Activated naive CD8-positive, alpha-beta T cell treated with anti-CD3 and anti-CD28 coated beads for 36 hours (primary cell): ENCODE results near the gene THOP1. TPM values are rescaled to one million over a fixed set of nuclear protein-coding genes. Genes with fewer than 3 reads are reported as not detected.

Experiments used
- DNase-seq: peaks from one replicate; pipeline ENCODE4 v3.0.0; 2021
- H3K27ac Mint-ChIP-seq: one replicate; pipeline ENCODE4 v1.8.0; 2022; ENCODE audit warnings: mild to moderate bottlenecking, moderate library complexity, mixed read lengths
- H3K27me3 Mint-ChIP-seq: one replicate; pipeline ENCODE4 v1.8.0; 2022; ENCODE audit warnings: mild to moderate bottlenecking, mixed read lengths
- H3K36me3 Mint-ChIP-seq: one replicate; pipeline ENCODE4 v1.8.0; 2021; ENCODE audit warnings: mild to moderate bottlenecking, mixed read lengths
- H3K4me1 Mint-ChIP-seq: one replicate; pipeline ENCODE4 v1.8.0; 2021; ENCODE audit warnings: mixed read lengths
- H3K4me3 Mint-ChIP-seq: one replicate; pipeline ENCODE4 v1.8.0; 2022; ENCODE audit warnings: mild to moderate bottlenecking, moderate library complexity, mixed read lengths
- H3K9me3 Mint-ChIP-seq: one replicate; pipeline ENCODE4 v1.8.0; 2022; ENCODE audit warnings: mixed read lengths
- total RNA-seq, 2 experiments: library from RNA; stranded (reverse); gene quantifications; one replicate each; pipeline ENCODE4 v1.2.3, GENCODE V29; 2021

Gene THOP1
- total RNA-seq, 2 experiments from 2014 or later, result 164 to 170 TPM

DNA sequence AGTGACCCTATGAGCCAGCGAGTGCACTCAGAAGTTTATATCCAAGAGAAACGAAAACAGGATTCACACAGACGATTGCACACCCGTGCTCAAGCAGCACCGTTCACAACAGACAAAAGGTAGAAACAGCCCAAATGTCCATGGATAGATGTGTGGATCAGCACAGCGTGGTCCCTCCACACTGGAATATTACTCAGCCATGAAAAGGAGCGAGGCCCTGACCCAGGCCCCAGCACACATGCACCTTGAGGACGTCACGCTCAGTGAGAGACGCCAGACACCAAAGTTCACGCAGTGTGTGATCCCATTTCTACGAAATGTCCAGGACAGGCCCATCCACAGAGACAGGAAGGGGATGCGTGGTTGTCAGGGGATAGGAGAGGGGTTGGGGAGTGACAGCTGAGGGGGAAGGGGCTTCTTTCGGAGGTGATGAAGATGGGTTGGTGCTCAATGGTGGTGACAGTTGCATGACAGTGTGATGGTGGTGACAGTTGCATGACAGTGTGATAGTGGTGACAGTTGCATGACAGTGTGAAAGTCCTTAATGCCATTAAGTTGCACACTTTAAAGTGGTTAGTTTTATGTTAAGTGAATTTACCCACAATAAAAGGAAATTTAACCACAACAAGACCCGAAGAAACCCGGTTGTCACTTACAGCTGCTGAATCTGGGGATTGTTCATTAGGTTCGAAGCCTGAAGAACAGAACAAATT is 26.5 kb upstream of the THOP1 start:
- no peaks in the 10 kb centered on the region for H3K9me3 Mint-ChIP-seq
- H3K4me1 Mint-ChIP-seq, result peaks cover 5% of the 10 kb centered on the region
- H3K27me3 Mint-ChIP-seq, result no peaks in the 10 kb centered on the region
- peak overlapping the region; percentile 27 for H3K27ac Mint-ChIP-seq
- H3K4me3 Mint-ChIP-seq, result no peak overlapping the region
- DNase-seq, result no peak
- peaks cover 25% of the 10 kb centered on the region for H3K36me3 Mint-ChIP-seq

GRCh38 chr19:2759362-2759761 is 25.9 kb upstream of the THOP1 start:
- Mint-ChIP-seq H3K4me1 (peaks cover 5% of the 10 kb centered on the region), H3K9me3 (no peaks in the 10 kb centered on the region), H3K27me3 (no peaks in the 10 kb centered on the region), H3K36me3 (peaks cover 25% of the 10 kb centered on the region), H3K4me3 (no peak overlapping the region), H3K27ac (peak overlapping the region; percentile 27)
- no peak for DNase-seq

- DNase-seq, result no peak
- H3K27me3 Mint-ChIP-seq, result no peaks in the 10 kb centered on the region
Measured at GRCh38 chr19:2759965-2760364, 25.3 kb upstream of the THOP1 start.

GRCh38 chr19:2761309-2761677 is 24.0 kb upstream of the THOP1 start:
- no peak overlapping the region for H3K27ac Mint-ChIP-seq
- no peaks in the 10 kb centered on the region for H3K9me3 Mint-ChIP-seq
- H3K4me1 Mint-ChIP-seq, result peaks cover 5% of the 10 kb centered on the region
- no peak for DNase-seq
- no peak overlapping the region for H3K4me3 Mint-ChIP-seq
- H3K36me3 Mint-ChIP-seq, result peaks cover 25% of the 10 kb centered on the region
- H3K27me3 Mint-ChIP-seq, result no peaks in the 10 kb centered on the region

More at GRCh38 chr19:2759965-2760364, 25.3 kb upstream of the THOP1 start:
- H3K4me1 Mint-ChIP-seq, result peaks cover 5% of the 10 kb centered on the region
- peaks cover 25% of the 10 kb centered on the region for H3K36me3 Mint-ChIP-seq
- H3K4me3 Mint-ChIP-seq, result no peak overlapping the region
- no peak overlapping the region for H3K27ac Mint-ChIP-seq
- no peaks in the 10 kb centered on the region for H3K9me3 Mint-ChIP-seq

GRCh38 chr19:2761876-2762782 is 23.2 kb upstream of the THOP1 start:
- DNase-seq, result no peak
- Mint-ChIP-seq H3K4me1 (peaks cover 5% of the 10 kb centered on the region), H3K9me3 (no peaks in the 10 kb centered on the region), H3K36me3 (peaks cover 25% of the 10 kb centered on the region), H3K27me3 (no peaks in the 10 kb centered on the region), H3K27ac (no peak overlapping the region), H3K4me3 (no peak overlapping the region)

- no peak for DNase-seq
- no peaks in the 10 kb centered on the region for H3K9me3 Mint-ChIP-seq
- H3K4me3 Mint-ChIP-seq, result no peak overlapping the region
- H3K36me3 Mint-ChIP-seq, result peaks cover 25% of the 10 kb centered on the region
- H3K27me3 Mint-ChIP-seq, result no peaks in the 10 kb centered on the region
- no peak overlapping the region for H3K27ac Mint-ChIP-seq
- H3K4me1 Mint-ChIP-seq, result peaks cover 5% of the 10 kb centered on the region
Measured at GRCh38 chr19:2762783-2763496, 22.4 kb upstream of the THOP1 start.

DNA sequence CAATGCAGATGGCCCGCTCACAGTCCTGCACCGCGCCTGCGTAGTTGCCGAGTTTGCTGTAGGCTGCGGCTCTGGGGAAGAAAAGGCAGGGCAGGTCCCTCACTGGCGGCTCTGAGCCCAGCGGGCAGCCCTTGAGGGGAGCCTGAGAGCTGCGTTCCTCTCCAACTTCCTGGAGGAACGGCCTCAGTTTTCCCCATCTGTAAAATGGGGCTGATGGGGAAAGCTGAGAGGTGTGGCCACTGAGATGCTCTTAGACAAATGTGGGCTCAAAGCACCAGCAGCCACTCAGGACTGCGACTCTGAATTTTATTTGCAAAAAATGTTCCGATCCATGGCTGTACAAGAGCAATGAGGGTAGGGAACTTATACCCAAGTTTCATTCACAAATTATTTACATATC is 21.6 kb upstream of the THOP1 start:
- Mint-ChIP-seq H3K4me1 (peaks cover 5% of the 10 kb centered on the region), H3K36me3 (peaks cover 21% of the 10 kb centered on the region), H3K27me3 (no peaks in the 10 kb centered on the region), H3K27ac (no peak overlapping the region), H3K9me3 (no peaks in the 10 kb centered on the region), H3K4me3 (no peak overlapping the region)
- DNase-seq, result no peak

- H3K27ac Mint-ChIP-seq, result no peak overlapping the region
- DNase-seq, result no peak
- peaks cover 12% of the 10 kb centered on the region for H3K36me3 Mint-ChIP-seq
- H3K9me3 Mint-ChIP-seq, result no peaks in the 10 kb centered on the region
- H3K4me3 Mint-ChIP-seq, result no peak overlapping the region
- H3K4me1 Mint-ChIP-seq, result peaks cover 1% of the 10 kb centered on the region
- H3K27me3 Mint-ChIP-seq, result no peaks in the 10 kb centered on the region
Measured at GRCh38 chr19:2764945-2765344, 20.4 kb upstream of the THOP1 start.

DNA sequence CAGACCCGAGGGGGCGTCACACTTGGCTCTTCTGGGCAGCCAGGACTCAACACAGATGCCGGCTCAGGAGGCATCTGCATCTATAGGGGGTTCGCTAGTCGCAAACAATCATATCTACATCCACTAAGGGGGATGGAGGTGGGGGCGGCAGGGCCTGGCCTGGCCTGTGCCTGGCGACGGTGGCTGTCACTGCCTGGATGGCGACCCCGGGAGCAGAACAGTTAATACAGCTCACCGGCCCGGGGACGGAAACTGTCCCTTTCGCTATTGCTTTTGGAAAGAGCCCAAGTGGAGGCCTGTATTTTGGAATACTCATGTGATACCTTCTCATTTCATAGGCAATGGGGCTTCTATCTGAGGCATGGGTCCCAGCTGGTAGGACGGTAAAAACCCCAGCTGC is 19.9 kb upstream of the THOP1 start:
- no peaks in the 10 kb centered on the region for H3K4me1 Mint-ChIP-seq
- no peak overlapping the region for H3K27ac Mint-ChIP-seq
- no peaks in the 10 kb centered on the region for H3K9me3 Mint-ChIP-seq
- no peak for DNase-seq
- no peak overlapping the region for H3K4me3 Mint-ChIP-seq
- no peaks in the 10 kb centered on the region for H3K27me3 Mint-ChIP-seq
- H3K36me3 Mint-ChIP-seq, result peaks cover 12% of the 10 kb centered on the region

GRCh38 chr19:2766594-2767372 is 18.5 kb upstream of the THOP1 start:
- DNase-seq, result no peak
- Mint-ChIP-seq H3K27ac (no peak overlapping the region), H3K36me3 (peaks cover 5% of the 10 kb centered on the region), H3K27me3 (no peaks in the 10 kb centered on the region), H3K4me1 (no peaks in the 10 kb centered on the region), H3K4me3 (no peak overlapping the region), H3K9me3 (no peaks in the 10 kb centered on the region)

- no peak overlapping the region for H3K4me3 Mint-ChIP-seq
- no peak for DNase-seq
- H3K4me1 Mint-ChIP-seq, result peaks cover 3% of the 10 kb centered on the region
- no peak overlapping the region for H3K27ac Mint-ChIP-seq
- H3K36me3 Mint-ChIP-seq, result peaks cover 5% of the 10 kb centered on the region
- no peaks in the 10 kb centered on the region for H3K27me3 Mint-ChIP-seq
- no peaks in the 10 kb centered on the region for H3K9me3 Mint-ChIP-seq
Measured at GRCh38 chr19:2767688-2768087, 17.6 kb upstream of the THOP1 start.

DNA sequence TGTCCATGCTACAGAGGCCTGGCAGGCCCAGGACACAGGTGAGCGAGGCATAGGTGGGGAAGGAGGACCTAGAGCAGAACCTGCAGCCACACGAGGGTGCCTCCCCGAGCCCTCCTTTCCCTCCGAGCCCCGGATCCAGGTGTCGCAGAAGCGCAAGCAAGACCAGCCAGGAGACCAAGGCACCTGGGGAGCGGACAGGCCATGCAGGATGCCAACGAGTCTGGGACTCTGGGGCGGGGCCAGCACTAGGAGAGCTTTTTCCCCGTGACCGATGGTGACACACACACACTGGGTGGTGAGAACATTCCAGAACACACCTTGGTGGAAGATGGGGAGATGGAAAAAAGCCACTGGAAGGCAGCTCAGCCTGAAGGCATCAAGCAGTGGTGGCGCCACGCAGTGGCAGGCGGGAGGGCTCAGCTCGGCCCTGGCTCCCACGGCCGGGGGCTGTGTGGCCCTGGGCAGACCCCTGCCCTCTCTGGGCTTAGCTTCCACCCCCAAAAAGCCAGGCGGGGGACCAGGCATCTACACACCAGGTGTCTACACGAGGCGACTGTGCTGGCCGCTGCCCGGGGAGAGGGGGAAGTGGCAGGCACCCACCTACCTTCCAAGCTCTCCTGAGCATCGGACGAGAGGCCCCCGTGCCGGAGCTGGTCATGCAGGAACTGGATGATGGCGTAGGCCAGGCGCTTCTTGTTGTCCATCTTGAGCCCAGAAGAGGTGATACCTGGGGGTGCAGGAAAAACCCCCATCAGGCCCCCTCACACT is 16.8 kb upstream of the THOP1 start:
- no peak overlapping the region for H3K27ac Mint-ChIP-seq
- H3K9me3 Mint-ChIP-seq, result no peaks in the 10 kb centered on the region
- no peaks in the 10 kb centered on the region for H3K27me3 Mint-ChIP-seq
- no peak for DNase-seq
- no peak overlapping the region for H3K4me3 Mint-ChIP-seq
- peaks cover 5% of the 10 kb centered on the region for H3K36me3 Mint-ChIP-seq
- H3K4me1 Mint-ChIP-seq, result peaks cover 3% of the 10 kb centered on the region

- no peak overlapping the region for H3K27ac Mint-ChIP-seq
- DNase-seq, result no peak
- no peaks in the 10 kb centered on the region for H3K27me3 Mint-ChIP-seq
- H3K4me1 Mint-ChIP-seq, result peaks cover 3% of the 10 kb centered on the region
- no peaks in the 10 kb centered on the region for H3K9me3 Mint-ChIP-seq
- H3K4me3 Mint-ChIP-seq, result no peak overlapping the region
- H3K36me3 Mint-ChIP-seq, result peaks cover 5% of the 10 kb centered on the region
Measured at GRCh38 chr19:2769218-2769617, 16.1 kb upstream of the THOP1 start.
